GM10847 (cell line): Measurements from ENCODE around the gene CFAP100.

Source experiments
- POLR2A ChIP-seq: IDR thresholded peaks from 2 replicates; pipeline ENCODE4 v1.6.1; 2011; ENCODE audit not compliant: insufficient read length; ENCODE audit errors: extremely low read depth

CFAP100 gene

GRCh38 chr3:126417981-126418530 is 23.3 kb downstream of the CFAP100 start:
- TF ChIP-seq POLR2A = no peak

GRCh38 chr3:126418661-126419131 is 24.0 kb downstream of the CFAP100 start:
- TF ChIP-seq POLR2A = no peak

GRCh38 chr3:126419151-126419703 is 24.5 kb downstream of the CFAP100 start:
- no peak for TF ChIP-seq POLR2A

- TF ChIP-seq POLR2A = no peak
Observed at GRCh38 chr3:126419886-126420786, 25.4 kb downstream of the CFAP100 start.

GRCh38 chr3:126421573-126422119 is 26.9 kb downstream of the CFAP100 start:
- TF ChIP-seq POLR2A = no peak

- TF ChIP-seq POLR2A = no peak
Observed at GRCh38 chr3:126422121-126422520, 27.4 kb downstream of the CFAP100 start.

- no peak for TF ChIP-seq POLR2A
Observed at GRCh38 chr3:126422571-126423091, 27.9 kb downstream of the CFAP100 start.

- no peak for TF ChIP-seq POLR2A
Observed at GRCh38 chr3:126423191-126424038, 28.7 kb downstream of the CFAP100 start.

GRCh38 chr3:126424039-126424717 is 29.5 kb downstream of the CFAP100 start:
- TF ChIP-seq POLR2A = no peak

- no peak for TF ChIP-seq POLR2A
Observed at GRCh38 chr3:126424751-126425150, 30.0 kb downstream of the CFAP100 start.

GRCh38 chr3:126431103-126431534 is 36.4 kb downstream of the CFAP100 start:
- TF ChIP-seq POLR2A = no peak

- no peak for TF ChIP-seq POLR2A
Observed at GRCh38 chr3:126432361-126433104, 37.8 kb downstream of the CFAP100 start.

- no peak for TF ChIP-seq POLR2A
Observed at GRCh38 chr3:126433105-126433430, 38.4 kb downstream of the CFAP100 start.

GRCh38 chr3:126433496-126434263 is 39.0 kb downstream of the CFAP100 start:
- TF ChIP-seq POLR2A = no peak
